ENCODE measurements around the gene PARP16.

DNA sequence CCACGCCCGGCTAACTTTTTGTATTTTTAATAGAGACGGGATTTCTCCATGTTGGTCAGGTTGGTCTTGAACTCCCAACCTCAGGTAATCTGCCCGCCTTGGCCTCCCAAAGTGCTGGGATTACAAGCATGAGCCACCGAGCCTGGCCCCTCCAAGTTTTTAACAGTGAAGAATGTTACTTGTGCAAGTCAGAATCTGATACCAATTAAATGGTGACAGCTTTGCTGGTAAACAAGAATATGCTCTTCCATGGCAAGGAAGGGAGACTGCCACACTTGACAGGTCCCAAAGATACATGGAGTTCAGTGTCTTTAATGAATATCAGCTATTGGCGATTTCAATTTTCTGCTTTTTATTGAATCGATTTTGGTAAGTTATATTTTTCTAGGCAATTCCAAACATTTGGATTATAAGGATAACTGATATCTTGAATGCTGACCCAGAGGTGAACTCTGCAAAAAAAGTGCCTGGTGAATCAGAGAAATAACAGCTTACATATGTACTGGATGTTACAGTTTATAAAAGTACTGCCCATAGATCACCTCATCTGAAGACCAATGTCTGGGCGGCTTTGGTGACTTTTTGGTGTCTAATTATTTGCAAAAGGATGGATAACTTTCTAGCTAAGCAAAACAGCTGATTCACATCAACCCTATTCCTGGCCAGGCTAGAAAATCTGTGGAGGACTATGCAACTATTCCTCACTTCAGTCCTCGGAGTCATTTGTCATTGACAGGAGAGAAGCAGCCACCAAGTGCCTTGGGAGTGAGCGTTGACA, 1.2 kb downstream of the PARP16 start:
- TF ChIP-seq CTCF (IDR thresholded peaks at IDR 0.05) = no peak
- TF ChIP-seq POLR2A (IDR thresholded peaks at IDR 0.05) = no peak
